Measurements from ENCODE around the gene MAPK6. TPM values are rescaled to one million over a fixed set of nuclear protein-coding genes. Genes with fewer than 3 reads are reported as not detected.

Gene MAPK6
- total and polyA plus RNA-seq, 10 of the 15 experiments (the other 5 are each of a cell fraction or from before 2014, with no cell fraction given) = 20.6 to 100 (median 52.6) TPM

GRCh38 chr15:52101542-52102323 is 82.7 kb downstream of the MAPK6 start (continued):
- no peak for TF ChIP-seq REST (IDR thresholded peaks at IDR 0.05; ENCODE audit: low read depth, low read length)
- no peak for TF ChIP-seq E2F8 (IDR thresholded peaks at IDR 0.05; ENCODE audit: low read depth, partially characterized antibody)
- TF ChIP-seq SPI1 (IDR thresholded peaks at IDR 0.05; ENCODE audit: borderline replicate concordance, insufficient read depth, low read depth, low read length) = peak; percentile 100
- TF ChIP-seq ZNF207 (IDR thresholded peaks at IDR 0.05; ENCODE audit: borderline replicate concordance) = peak; percentile 73; the same call in 1 of the 2 replicates
- TF ChIP-seq MYB (IDR thresholded peaks at IDR 0.05; ENCODE audit: borderline replicate concordance, low read depth, low read length) = no peak
- peak; percentile 88 for TF ChIP-seq RELB (IDR thresholded peaks at IDR 0.05; ENCODE audit: low read depth)
- TF ChIP-seq ZNF592 (IDR thresholded peaks at IDR 0.05) = peak; percentile 94
- TF ChIP-seq USF2 (IDR thresholded peaks at IDR 0.05; ENCODE audit: borderline replicate concordance, low read depth, low read length) = no peak
- peak; percentile 60; the same call in 1 of the 2 replicates for TF ChIP-seq PAX8 (IDR thresholded peaks at IDR 0.05)
- TF ChIP-seq SMAD5 (IDR thresholded peaks at IDR 0.05; ENCODE audit: low read depth) = no peak
- TF ChIP-seq MXI1 (IDR thresholded peaks at IDR 0.05; ENCODE audit: low read depth, low read length) = no peak
- no peak for TF ChIP-seq TARDBP (IDR thresholded peaks at IDR 0.05; ENCODE audit: borderline replicate concordance)
- no peak for TF ChIP-seq KDM1A (IDR thresholded peaks at IDR 0.05; ENCODE audit: borderline replicate concordance)
- no peak for TF ChIP-seq RBBP5 (conservative IDR thresholded peaks at IDR 0.05)
- TF ChIP-seq TCF12 (IDR thresholded peaks at IDR 0.05; ENCODE audit: low read depth, low read length) = no peak
- TF ChIP-seq POLR2A (IDR thresholded peaks at IDR 0.05; ENCODE audit: low read depth, low read length) = no peak

All from GM12878 (cell line).